Caco-2 (cell line): ENCODE data around the gene CEP112. TPM values are rescaled to one million over a fixed set of nuclear protein-coding genes. Genes with fewer than 3 reads are reported as not detected.

Source experiments
- BruUV-seq: library from RNA; stranded (reverse); fragments of 400-500 nt; replicated peaks from 2 replicates; lab custom pipeline; 2021; lab: Mats Ljungman, UMichigan
- CTCF ChIA-PET: fragments of 300-600 bp; sonication (Branson Sonifier 250); formaldehyde crosslinking; loops from one replicate; lab custom pipeline; 2022; ENCODE audit warnings: antibody characterized with exemption; lab: Charles Lee
- POLR2A ChIA-PET: fragments of 300-600 bp; sonication (Branson Sonifier 250); formaldehyde crosslinking; loops from one replicate; lab custom pipeline; 2022; ENCODE audit warnings: antibody characterized with exemption; lab: Charles Lee
- DNase-seq, 2 experiments: peaks; one replicate each; pipeline versions ENCODE4 v3.0.0 to v3.0.0-alpha.2; 2020 to 2022
- H3K27me3 ChIP-seq: replicated peaks from 2 replicates; pipeline ENCODE4 v1.6.0; 2011; ENCODE audit warnings: low read length; ENCODE audit not compliant: control insufficient read depth, insufficient read depth
- H3K36me3 ChIP-seq: 2 replicates; pipeline ENCODE4 v1.5.1; 2011; ENCODE audit warnings: low read length; ENCODE audit not compliant: control insufficient read depth, insufficient read depth
- H3K4me1 ChIP-seq: fragments of 250-450 bp; sonication (Bioruptor Pico); 2 replicates; pipeline ENCODE4 v1.5.1; 2020; ENCODE audit warnings: mild to moderate bottlenecking
- H3K4me3 ChIP-seq: 2 replicates; pipeline ENCODE4 v1.5.1; 2011; ENCODE audit warnings: low read depth, mild to moderate bottlenecking, control low read depth, low read length
- H3K9me3 ChIP-seq: fragments of 250-450 bp; sonication (Bioruptor Pico); 2 replicates; pipeline ENCODE4 v1.5.1; 2020; ENCODE audit warnings: mild to moderate bottlenecking, moderate library complexity
- H3K27ac Mint-ChIP-seq: one replicate; pipeline ENCODE4 v1.8.0; 2022; ENCODE audit warnings: mixed read lengths; ENCODE audit not compliant: unreplicated experiment
- H3K27me3 Mint-ChIP-seq: one replicate; pipeline ENCODE4 v1.8.0; 2022; ENCODE audit warnings: mixed read lengths; ENCODE audit not compliant: insufficient read depth, unreplicated experiment
- H3K36me3 Mint-ChIP-seq: one replicate; pipeline ENCODE4 v1.8.0; 2022; ENCODE audit warnings: mild to moderate bottlenecking, mixed read lengths; ENCODE audit not compliant: insufficient read depth, unreplicated experiment
- H3K4me1 Mint-ChIP-seq: one replicate; pipeline ENCODE4 v1.8.0; 2022; ENCODE audit warnings: low read depth, mixed read lengths; ENCODE audit not compliant: unreplicated experiment
- H3K4me3 Mint-ChIP-seq: one replicate; pipeline ENCODE4 v1.8.0; 2022; ENCODE audit warnings: mild to moderate bottlenecking, moderate library complexity, mixed read lengths; ENCODE audit not compliant: unreplicated experiment
- H3K9me3 Mint-ChIP-seq: one replicate; pipeline ENCODE4 v1.8.0; 2022; ENCODE audit warnings: mixed read lengths; ENCODE audit not compliant: unreplicated experiment
- CTCF ChIP-seq, 2 experiments: fragments of 200-600 bp in 1 of 2; IDR thresholded peaks; 1 replicate in 1 of 2; 2 replicates in 1 of 2; pipeline versions ENCODE4 v1.5.1 to v1.8.0; 2011 to 2022; ENCODE audit warnings: antibody characterized with exemption in 1 of 2, control low read depth in 1 of 2, inconsistent platforms in 1 of 2, low read depth in 1 of 2, low read length in 1 of 2, mild to moderate bottlenecking in 1 of 2, moderate library complexity in 1 of 2; ENCODE audit not compliant: insufficient read depth in 1 of 2, severe bottlenecking in 1 of 2, unreplicated experiment in 1 of 2
- intact Hi-C: fragments of 100-400 bp; cut with micrococcal nuclease; formaldehyde crosslinking; loops from one replicate; pipeline ENCODE4 v1.10.0; 2022; ENCODE audit not compliant: unreplicated experiment
- total RNA-seq: library from RNA; stranded (reverse); gene quantifications from 2 replicates; pipeline ENCODE4 v1.2.3, GENCODE V29; 2022

Gene CEP112
- total RNA-seq, 1 experiment from 2014 or later = 4.7 TPM

GRCh38 chr17:65609286-65609685, 582.6 kb downstream of the CEP112 start:
- POLR2A ChIA-PET = interaction anchor here (0.6 to 0.8 kb wide), 2 partner anchors 59 to 449 kb away, joined by 3 to 4 read pairs; no protein-coding TSS in a partner anchor
- no peak overlapping the region for H3K27ac Mint-ChIP-seq
- no peaks in the 10 kb centered on the region for H3K36me3 ChIP-seq
- H3K4me3 Mint-ChIP-seq = no peak overlapping the region
- no peaks in the 10 kb centered on the region for H3K27me3 ChIP-seq
- intact Hi-C loops = no loop called here
- no peaks in the 10 kb centered on the region for H3K36me3 Mint-ChIP-seq
- CTCF ChIA-PET = interaction anchor here (1.0 kb wide), 1 partner anchor 12 kb away, joined by 4 read pairs; no protein-coding TSS in a partner anchor
- H3K4me1 Mint-ChIP-seq = no peaks in the 10 kb centered on the region
- DNase-seq = no peak
- no peaks in the 10 kb centered on the region for H3K9me3 Mint-ChIP-seq
- H3K27me3 Mint-ChIP-seq = no peaks in the 10 kb centered on the region
- TF ChIP-seq CTCF (IDR thresholded peaks at IDR 0.05; ENCODE audit: insufficient read depth in 1 of 2, low read depth in 1 of 2, low read length in 1 of 2, severe bottlenecking in 1 of 2, unreplicated experiment in 1 of 2) = no peak
- H3K4me3 ChIP-seq = no peak overlapping the region
- H3K9me3 ChIP-seq = no peaks in the 10 kb centered on the region
- no TSS peak for BruUV-seq
- no peaks in the 10 kb centered on the region for H3K4me1 ChIP-seq

DNA sequence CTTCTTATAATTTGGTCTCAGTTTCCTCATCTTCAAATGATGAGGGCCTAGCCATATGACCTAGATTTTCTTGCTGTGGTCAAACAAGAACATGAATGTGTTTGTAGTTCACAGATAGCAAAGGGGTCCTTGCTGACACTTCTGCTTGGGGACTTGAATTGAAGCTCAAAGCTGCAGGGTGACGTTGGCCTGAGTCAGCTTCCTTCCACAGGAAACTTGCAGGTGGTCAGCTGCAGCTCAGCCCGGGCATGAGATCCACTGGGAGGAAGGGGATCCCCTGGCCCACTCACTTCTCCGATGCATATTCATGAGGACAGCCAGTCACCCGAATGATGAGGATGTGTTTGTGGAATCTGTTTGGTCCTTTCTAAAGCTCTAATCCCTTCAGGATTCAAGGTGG, 587.9 kb downstream of the CEP112 start:
- Mint-ChIP-seq H3K9me3 (no peaks in the 10 kb centered on the region), H3K27me3 (no peaks in the 10 kb centered on the region), H3K27ac (no peak overlapping the region), H3K36me3 (no peaks in the 10 kb centered on the region), H3K4me1 (peaks cover 5% of the 10 kb centered on the region), H3K4me3 (no peak overlapping the region)
- Histone ChIP-seq H3K4me3 (no peak overlapping the region), H3K27me3 (no peaks in the 10 kb centered on the region), H3K9me3 (no peaks in the 10 kb centered on the region), H3K36me3 (no peaks in the 10 kb centered on the region), H3K4me1 (no peaks in the 10 kb centered on the region)
- no peak for TF ChIP-seq CTCF (IDR thresholded peaks at IDR 0.05; ENCODE audit: insufficient read depth in 1 of 2, low read depth in 1 of 2, low read length in 1 of 2, severe bottlenecking in 1 of 2, unreplicated experiment in 1 of 2)
- ChIA-PET CTCF (interaction anchor here (0.7 kb wide), 1 partner anchor 93 kb away, joined by 3 read pairs; no protein-coding TSS in a partner anchor), POLR2A (no interaction called here)
- no TSS peak for BruUV-seq
- DNase-seq = no peak
- intact Hi-C loops = no loop called here

- Mint-ChIP-seq H3K4me1 (peaks cover 5% of the 10 kb centered on the region), H3K4me3 (no peak overlapping the region), H3K36me3 (no peaks in the 10 kb centered on the region), H3K27me3 (no peaks in the 10 kb centered on the region), H3K9me3 (no peaks in the 10 kb centered on the region), H3K27ac (no peak overlapping the region)
- intact Hi-C loops = no loop called here
- no TSS peak for BruUV-seq
- Histone ChIP-seq H3K4me1 (no peaks in the 10 kb centered on the region), H3K4me3 (no peak overlapping the region), H3K27me3 (no peaks in the 10 kb centered on the region), H3K36me3 (no peaks in the 10 kb centered on the region), H3K9me3 (no peaks in the 10 kb centered on the region)
- POLR2A ChIA-PET = no interaction called here
- no peak for DNase-seq
- TF ChIP-seq CTCF (IDR thresholded peaks at IDR 0.05; ENCODE audit: insufficient read depth in 1 of 2, low read depth in 1 of 2, low read length in 1 of 2, severe bottlenecking in 1 of 2, unreplicated experiment in 1 of 2) = no peak
- CTCF ChIA-PET = no interaction called here
Observed at GRCh38 chr17:65601881-65602280, 590.1 kb downstream of the CEP112 start.
